Measurements from ENCODE around the gene CCT5. TPM values are rescaled to one million over a fixed set of nuclear protein-coding genes. Genes with fewer than 3 reads are reported as not detected.

CCT5 gene
- total and polyA plus RNA-seq, 2 donors (not counting 1 experiment from before 2014, with no cell fraction given), result 74.3 to 77.7 TPM

- no peaks in the 10 kb centered on the region for H3K9me3 Mint-ChIP-seq (ENCODE audit: insufficient read depth)
- no peaks in the 10 kb centered on the region for H3K36me3 ChIP-seq (replicated peaks in 1 of 2; ENCODE audit: control extremely low read depth in 1 of 2, control insufficient read depth in 1 of 2, extremely low read depth in 1 of 2, insufficient read depth in 2 of 2, low read length in 1 of 2)
- H3K9ac ChIP-seq (ENCODE audit: low read length), result no peak overlapping the region
Observed at GRCh38 chr5:10303699-10304170, 53.7 kb downstream of the CCT5 start.

DNA sequence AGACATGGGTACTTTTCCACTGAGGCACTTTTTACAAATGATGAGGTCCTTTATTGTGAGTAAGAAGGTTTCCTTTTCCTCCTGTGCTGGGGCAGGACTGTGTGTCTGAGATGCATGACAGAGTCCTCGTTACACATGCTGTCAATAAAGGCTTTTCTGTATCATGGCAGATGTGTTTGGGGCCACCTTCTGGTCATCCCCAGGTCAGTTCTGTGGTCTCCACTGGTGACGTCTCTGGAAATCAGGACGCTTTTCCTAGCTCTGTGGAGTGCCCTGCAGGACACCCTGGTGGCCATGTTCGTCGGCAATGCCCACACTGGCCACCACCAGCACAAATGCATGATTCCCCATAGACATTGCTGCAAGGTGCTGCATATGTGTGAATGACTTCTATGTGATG lies 54.9 kb downstream of the CCT5 start:
- POLR2A ChIA-PET, result no interaction called here
- DNase-seq, result no peak
- peaks cover 36% of the 10 kb centered on the region for H3K27me3 Mint-ChIP-seq
- Histone ChIP-seq H4K20me1 (ENCODE audit: control insufficient read depth, insufficient read depth, low read length, poor library complexity, severe bottlenecking) (no peaks in the 10 kb centered on the region), H3K9ac (ENCODE audit: low read length) (no peak overlapping the region), H2AFZ (ENCODE audit: insufficient read depth, low read depth, low read length, poor library complexity, severe bottlenecking) (no peak overlapping the region), H3K9me3 (ENCODE audit: control extremely low read depth in 1 of 3, control insufficient read depth in 2 of 3, insufficient read depth in 1 of 3, low read length in 2 of 3) (peaks cover 0 to 2% (median 0%) of the 10 kb centered on the region in 3 donors), H3K36me3 (replicated peaks in 1 of 2; ENCODE audit: control extremely low read depth in 1 of 2, control insufficient read depth in 1 of 2, extremely low read depth in 1 of 2, insufficient read depth in 2 of 2, low read length in 1 of 2) (no peaks in the 10 kb centered on the region), H3K4me2 (replicated peaks; ENCODE audit: low read depth, low read length, poor library complexity, severe bottlenecking) (no peak overlapping the region), H3K4me3 (ENCODE audit: control extremely low read depth in 1 of 5, extremely low read depth in 1 of 5, insufficient read depth in 1 of 5, low read depth in 2 of 5, low read length in 4 of 5) (no peak overlapping the region), H3K27me3 (replicated peaks in 1 of 4; ENCODE audit: control extremely low read depth in 1 of 4, control insufficient read depth in 3 of 4, insufficient read depth in 4 of 4, low read length in 3 of 4) (peaks cover 0 to 27% (median 15%) of the 10 kb centered on the region in 4 experiments), H3K4me1 (ENCODE audit: control insufficient read depth in 2 of 2, insufficient read depth in 2 of 2, low read length in 2 of 2) (peaks cover 3 to 5% of the 10 kb centered on the region in 2 donors), H3K27ac (ENCODE audit: low read length in 2 of 2) (no peak overlapping the region), H3K79me2 (ENCODE audit: control insufficient read depth, insufficient read depth, low read length) (no peaks in the 10 kb centered on the region)
- intact Hi-C loops (cut with micrococcal nuclease), result no loop called here
- TF ChIP-seq EZH2 (IDR thresholded peaks at IDR 0.05; ENCODE audit: borderline replicate concordance, insufficient read depth, low read depth, low read length, poor library complexity, severe bottlenecking), result no peak
- TF ChIP-seq, protein P1, sequence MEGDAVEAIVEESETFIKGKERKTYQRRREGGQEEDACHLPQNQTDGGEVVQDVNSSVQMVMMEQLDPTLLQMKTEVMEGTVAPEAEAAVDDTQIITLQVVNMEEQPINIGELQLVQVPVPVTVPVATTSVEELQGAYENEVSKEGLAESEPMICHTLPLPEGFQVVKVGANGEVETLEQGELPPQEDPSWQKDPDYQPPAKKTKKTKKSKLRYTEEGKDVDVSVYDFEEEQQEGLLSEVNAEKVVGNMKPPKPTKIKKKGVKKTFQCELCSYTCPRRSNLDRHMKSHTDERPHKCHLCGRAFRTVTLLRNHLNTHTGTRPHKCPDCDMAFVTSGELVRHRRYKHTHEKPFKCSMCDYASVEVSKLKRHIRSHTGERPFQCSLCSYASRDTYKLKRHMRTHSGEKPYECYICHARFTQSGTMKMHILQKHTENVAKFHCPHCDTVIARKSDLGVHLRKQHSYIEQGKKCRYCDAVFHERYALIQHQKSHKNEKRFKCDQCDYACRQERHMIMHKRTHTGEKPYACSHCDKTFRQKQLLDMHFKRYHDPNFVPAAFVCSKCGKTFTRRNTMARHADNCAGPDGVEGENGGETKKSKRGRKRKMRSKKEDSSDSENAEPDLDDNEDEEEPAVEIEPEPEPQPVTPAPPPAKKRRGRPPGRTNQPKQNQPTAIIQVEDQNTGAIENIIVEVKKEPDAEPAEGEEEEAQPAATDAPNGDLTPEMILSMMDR (IDR thresholded peaks at IDR 0.05), result no peak
- CTCF ChIA-PET, result interaction anchor here (1.0 kb wide), 1 partner anchor 21 kb away, joined by 3 read pairs; no protein-coding TSS in a partner anchor
- H3K9me3 Mint-ChIP-seq (ENCODE audit: insufficient read depth), result no peaks in the 10 kb centered on the region
- no peak overlapping the region for H3K27ac Mint-ChIP-seq
- 80% methylated on average over 3 of the region's 5 CpGs for WGBS (ENCODE audit: insufficient coverage)
- no peak for ATAC-seq (ENCODE audit: low read depth)
- no peak overlapping the region for H3K4me3 Mint-ChIP-seq
- H3K4me1 Mint-ChIP-seq, result peaks cover 6% of the 10 kb centered on the region

More at GRCh38 chr5:10303699-10304170, 53.7 kb downstream of the CCT5 start:
- intact Hi-C loops (cut with micrococcal nuclease), result no loop called here
- DNase-seq, result no peak
- 94% methylated on average over 4 of the region's 5 CpGs for WGBS (ENCODE audit: insufficient coverage)
- H2AFZ ChIP-seq (ENCODE audit: insufficient read depth, low read depth, low read length, poor library complexity, severe bottlenecking), result no peak overlapping the region
- ChIA-PET CTCF (interaction anchor here (1.0 kb wide), 1 partner anchor 20 kb away, joined by 3 read pairs; no protein-coding TSS in a partner anchor), POLR2A (no interaction called here)
- Mint-ChIP-seq H3K27ac (no peak overlapping the region), H3K4me1 (peaks cover 6% of the 10 kb centered on the region), H3K27me3 (peaks cover 31% of the 10 kb centered on the region), H3K4me3 (no peak overlapping the region)
- peaks cover 3 to 5% of the 10 kb centered on the region in 2 donors for H3K4me1 ChIP-seq (ENCODE audit: control insufficient read depth in 2 of 2, insufficient read depth in 2 of 2, low read length in 2 of 2)
- TF ChIP-seq EZH2 (IDR thresholded peaks at IDR 0.05; ENCODE audit: borderline replicate concordance, insufficient read depth, low read depth, low read length, poor library complexity, severe bottlenecking), result no peak
- H3K4me2 ChIP-seq (replicated peaks; ENCODE audit: low read depth, low read length, poor library complexity, severe bottlenecking), result no peak overlapping the region
- no peaks in the 10 kb centered on the region for H4K20me1 ChIP-seq (ENCODE audit: control insufficient read depth, insufficient read depth, low read length, poor library complexity, severe bottlenecking)
- no peaks in the 10 kb centered on the region for H3K79me2 ChIP-seq (ENCODE audit: control insufficient read depth, insufficient read depth, low read length)
- H3K9me3 ChIP-seq (ENCODE audit: control extremely low read depth in 1 of 3, control insufficient read depth in 2 of 3, insufficient read depth in 1 of 3, low read length in 2 of 3), result peaks cover 0 to 2% (median 0%) of the 10 kb centered on the region in 3 donors
- peaks cover 0 to 23% (median 11%) of the 10 kb centered on the region in 4 experiments for H3K27me3 ChIP-seq (replicated peaks in 1 of 4; ENCODE audit: control extremely low read depth in 1 of 4, control insufficient read depth in 3 of 4, insufficient read depth in 4 of 4, low read length in 3 of 4)
- no peak for ATAC-seq (ENCODE audit: low read depth)
- no peak overlapping the region for H3K4me3 ChIP-seq (ENCODE audit: control extremely low read depth in 1 of 5, extremely low read depth in 1 of 5, insufficient read depth in 1 of 5, low read depth in 2 of 5, low read length in 4 of 5)
- no peak overlapping the region for H3K27ac ChIP-seq (ENCODE audit: low read length in 2 of 2)
